Type B pancreatic cell (in vitro differentiated cells): Measurements from ENCODE around the gene DHX57. TPM values are rescaled to one million over a fixed set of nuclear protein-coding genes. Genes with fewer than 3 reads are reported as not detected.
A peak's percentile ranks its signal among the peaks of the same experiment; 100 is the strongest.

Experiments used
- DNase-seq: peaks from one replicate; pipeline ENCODE4 v3.0.0; 2021; ENCODE audit warnings: mixed read lengths; ENCODE audit not compliant: unreplicated experiment; ENCODE audit errors: extremely low spot score
- H3K27ac Mint-ChIP-seq: 2 replicates; pipeline ENCODE4 v1.8.0; 2021; ENCODE audit warnings: mild to moderate bottlenecking, mixed read lengths
- H3K27me3 Mint-ChIP-seq: 2 replicates; pipeline ENCODE4 v1.8.0; 2021; ENCODE audit warnings: mixed read lengths
- H3K36me3 Mint-ChIP-seq: 2 replicates; pipeline ENCODE4 v1.8.0; 2021; ENCODE audit warnings: mixed read lengths
- H3K4me1 Mint-ChIP-seq: one replicate; pipeline ENCODE4 v1.8.0; 2021; ENCODE audit warnings: mixed read lengths; ENCODE audit not compliant: unreplicated experiment
- H3K4me3 Mint-ChIP-seq: 2 replicates; pipeline ENCODE4 v1.8.0; 2021; ENCODE audit warnings: mild to moderate bottlenecking, mixed read lengths
- H3K9me3 Mint-ChIP-seq: 2 replicates; pipeline ENCODE4 v1.8.0; 2021; ENCODE audit warnings: mixed read lengths
- CTCF ChIP-seq: fragments of 200-600 bp; sonication (generic); conservative IDR thresholded peaks from 2 replicates; pipeline ENCODE4 v1.5.0; 2021; ENCODE audit warnings: antibody characterized with exemption, mild to moderate bottlenecking
- total RNA-seq: library from RNA; stranded (reverse); gene quantifications from 2 replicates; pipeline ENCODE4 v1.2.1, GENCODE V29; 2021; ENCODE audit warnings: low replicate concordance

Gene DHX57
- total RNA-seq, 1 donor from 2014 or later = 28.1 TPM

- DNase-seq = no peak
Measured at GRCh38 chr2:38886063-38886462, 10.3 kb upstream of the DHX57 start.

GRCh38 chr2:38876407-38876806, 673 bp upstream of the DHX57 start:
- Mint-ChIP-seq H3K4me3 (peak overlapping the region; percentile 94), H3K4me1 (peaks cover 18% of the 10 kb centered on the region), H3K36me3 (peaks cover 15% of the 10 kb centered on the region), H3K9me3 (peaks cover 13% of the 10 kb centered on the region), H3K27ac (peak overlapping the region; percentile 87), H3K27me3 (no peaks in the 10 kb centered on the region)
- DNase-seq = no peak
- TF ChIP-seq CTCF = no peak

More at GRCh38 chr2:38886063-38886462, 10.3 kb upstream of the DHX57 start:
- Mint-ChIP-seq H3K4me1 (no peaks in the 10 kb centered on the region), H3K27me3 (no peaks in the 10 kb centered on the region), H3K27ac (no peak overlapping the region), H3K36me3 (peaks cover 4% of the 10 kb centered on the region), H3K4me3 (no peak overlapping the region), H3K9me3 (no peaks in the 10 kb centered on the region)
- TF ChIP-seq CTCF = no peak

- DNase-seq = no peak
- peak overlapping the region; percentile 87 for H3K27ac Mint-ChIP-seq
- H3K4me1 Mint-ChIP-seq = peaks cover 18% of the 10 kb centered on the region
- peak overlapping the region; percentile 94 for H3K4me3 Mint-ChIP-seq
- no peak for TF ChIP-seq CTCF
- H3K9me3 Mint-ChIP-seq = peaks cover 13% of the 10 kb centered on the region
- H3K27me3 Mint-ChIP-seq = no peaks in the 10 kb centered on the region
- H3K36me3 Mint-ChIP-seq = peaks cover 19% of the 10 kb centered on the region
Measured at GRCh38 chr2:38875227-38875575, 533 bp downstream of the DHX57 start.

- Mint-ChIP-seq H3K4me3 (peak overlapping the region; percentile 52), H3K36me3 (peaks cover 30% of the 10 kb centered on the region), H3K4me1 (peaks cover 18% of the 10 kb centered on the region), H3K9me3 (peaks cover 22% of the 10 kb centered on the region), H3K27ac (no peak overlapping the region), H3K27me3 (no peaks in the 10 kb centered on the region)
- TF ChIP-seq CTCF = no peak
- DNase-seq = no peak
Measured at GRCh38 chr2:38873763-38874162, 2.0 kb downstream of the DHX57 start.

- no peak overlapping the region for H3K4me3 Mint-ChIP-seq
- H3K9me3 Mint-ChIP-seq = peaks cover 22% of the 10 kb centered on the region
- H3K4me1 Mint-ChIP-seq = peaks cover 13% of the 10 kb centered on the region
- no peaks in the 10 kb centered on the region for H3K27me3 Mint-ChIP-seq
- no peak for TF ChIP-seq CTCF
- H3K36me3 Mint-ChIP-seq = peaks cover 44% of the 10 kb centered on the region
- no peak overlapping the region for H3K27ac Mint-ChIP-seq
- no peak for DNase-seq
Measured at GRCh38 chr2:38871432-38871831, 4.3 kb downstream of the DHX57 start.
